Measurements from ENCODE around the gene RAVER2.

Gene RAVER2

GRCh38 chr1:64828829-64829228 lies 84.0 kb downstream of the RAVER2 start:
- no peak overlapping the region for H3K14ac ChIP-seq (ENCODE audit: low read length in 2 of 2)
- no peak overlapping the region for H2BK120ac ChIP-seq (ENCODE audit: low read depth, low read length)
- no peaks in the 10 kb centered on the region for H3K9me3 ChIP-seq (ENCODE audit: control insufficient read depth, low read length)
- no peaks in the 10 kb centered on the region for H3K79me1 ChIP-seq (replicated peaks; ENCODE audit: low read length, poor library complexity, severe bottlenecking)
- no peaks in the 10 kb centered on the region for H3K4me1 ChIP-seq (ENCODE audit: control insufficient read depth, insufficient read depth, low read depth, low read length)
- H3K27ac ChIP-seq (ENCODE audit: low read length, poor library complexity, severe bottlenecking), result no peak overlapping the region
- no peaks in the 10 kb centered on the region for H3K27me3 ChIP-seq (ENCODE audit: control insufficient read depth in 1 of 2, insufficient read depth in 1 of 2, low read length in 2 of 2)
- H2AK5ac ChIP-seq (ENCODE audit: low read length, severe bottlenecking), result no peak overlapping the region
- peaks cover 3 to 48% of the 10 kb centered on the region in 2 experiments for H3K36me3 ChIP-seq (ENCODE audit: control insufficient read depth in 1 of 2, insufficient read depth in 2 of 2, low read depth in 1 of 2, low read length in 2 of 2)
- H4K8ac ChIP-seq (ENCODE audit: low read length), result no peak overlapping the region
- no peak for DNase-seq
- no peak overlapping the region for H3K23ac ChIP-seq (ENCODE audit: low read length in 2 of 2)
- H4K91ac ChIP-seq (ENCODE audit: low read length), result no peak overlapping the region
- no peak overlapping the region for H2BK5ac ChIP-seq (ENCODE audit: low read depth, low read length, poor library complexity, severe bottlenecking)
- no peak overlapping the region for H3K9ac ChIP-seq (ENCODE audit: low read length)
- no peak overlapping the region for H2BK15ac ChIP-seq (ENCODE audit: low read depth, poor library complexity, severe bottlenecking)
- no peak overlapping the region for H3K18ac ChIP-seq (ENCODE audit: low read depth in 1 of 2, low read length in 2 of 2)
- WGBS, result no CpG with 5 or more reads among the region's 1 CpG
- H2AFZ ChIP-seq (ENCODE audit: low read depth, low read length), result no peak overlapping the region
- H3K4ac ChIP-seq (ENCODE audit: low read depth in 1 of 2, low read length in 2 of 2), result no peak overlapping the region
- no peak overlapping the region for H2BK12ac ChIP-seq (ENCODE audit: low read length in 2 of 2)
- H3K4me3 ChIP-seq (ENCODE audit: insufficient read depth in 1 of 2, low read depth in 1 of 2, low read length in 2 of 2), result no peak overlapping the region
- H3K4me2 ChIP-seq (ENCODE audit: low read length, poor library complexity, severe bottlenecking), result no peak overlapping the region

GRCh38 chr1:64829411-64830029 lies 84.6 kb downstream of the RAVER2 start:
- H3K79me1 ChIP-seq (replicated peaks; ENCODE audit: low read length, poor library complexity, severe bottlenecking), result no peaks in the 10 kb centered on the region
- H2AK5ac ChIP-seq (ENCODE audit: low read length, severe bottlenecking), result no peak overlapping the region
- DNase-seq, result no peak
- no peak overlapping the region for H2AFZ ChIP-seq (ENCODE audit: low read depth, low read length)
- H3K23ac ChIP-seq (ENCODE audit: low read length in 2 of 2), result no peak overlapping the region
- no peaks in the 10 kb centered on the region for H3K9me3 ChIP-seq (ENCODE audit: control insufficient read depth, low read length)
- H3K27ac ChIP-seq (ENCODE audit: low read length, poor library complexity, severe bottlenecking), result no peak overlapping the region
- H4K8ac ChIP-seq (ENCODE audit: low read length), result no peak overlapping the region
- no peak overlapping the region for H2BK120ac ChIP-seq (ENCODE audit: low read depth, low read length)
- no peak overlapping the region for H2BK12ac ChIP-seq (ENCODE audit: low read length in 2 of 2)
- no peak overlapping the region for H3K18ac ChIP-seq (ENCODE audit: low read depth in 1 of 2, low read length in 2 of 2)
- H3K4me1 ChIP-seq (ENCODE audit: control insufficient read depth, insufficient read depth, low read depth, low read length), result no peaks in the 10 kb centered on the region
- 91% methylated on average over 7 of the region's 8 CpGs for WGBS
- no peak overlapping the region for H2BK5ac ChIP-seq (ENCODE audit: low read depth, low read length, poor library complexity, severe bottlenecking)
- no peak overlapping the region for H3K9ac ChIP-seq (ENCODE audit: low read length)
- H4K91ac ChIP-seq (ENCODE audit: low read length), result no peak overlapping the region
- no peak overlapping the region for H2BK15ac ChIP-seq (ENCODE audit: low read depth, poor library complexity, severe bottlenecking)
- H3K4me2 ChIP-seq (ENCODE audit: low read length, poor library complexity, severe bottlenecking), result no peak overlapping the region
- no peak overlapping the region for H3K4me3 ChIP-seq (ENCODE audit: insufficient read depth in 1 of 2, low read depth in 1 of 2, low read length in 2 of 2)
- no peak overlapping the region for H3K14ac ChIP-seq (ENCODE audit: low read length in 2 of 2)
- H3K27me3 ChIP-seq (ENCODE audit: control insufficient read depth in 1 of 2, insufficient read depth in 1 of 2, low read length in 2 of 2), result no peaks in the 10 kb centered on the region
- peaks cover 3 to 55% of the 10 kb centered on the region in 2 experiments for H3K36me3 ChIP-seq (ENCODE audit: control insufficient read depth in 1 of 2, insufficient read depth in 2 of 2, low read depth in 1 of 2, low read length in 2 of 2)
- H3K4ac ChIP-seq (ENCODE audit: low read depth in 1 of 2, low read length in 2 of 2), result no peak overlapping the region

GRCh38 chr1:64830030-64830651 lies 85.3 kb downstream of the RAVER2 start:
- Histone ChIP-seq H3K9me3 (ENCODE audit: control insufficient read depth, low read length) (no peaks in the 10 kb centered on the region), H3K18ac (ENCODE audit: low read depth in 1 of 2, low read length in 2 of 2) (no peak overlapping the region), H3K27me3 (ENCODE audit: control insufficient read depth in 1 of 2, insufficient read depth in 1 of 2, low read length in 2 of 2) (no peaks in the 10 kb centered on the region), H3K4me1 (ENCODE audit: control insufficient read depth, insufficient read depth, low read depth, low read length) (peaks cover 1% of the 10 kb centered on the region), H2BK120ac (ENCODE audit: low read depth, low read length) (no peak overlapping the region), H3K9ac (ENCODE audit: low read length) (no peak overlapping the region), H2BK15ac (ENCODE audit: low read depth, poor library complexity, severe bottlenecking) (no peak overlapping the region), H2BK5ac (ENCODE audit: low read depth, low read length, poor library complexity, severe bottlenecking) (no peak overlapping the region), H3K4me2 (ENCODE audit: low read length, poor library complexity, severe bottlenecking) (no peak overlapping the region), H2AK5ac (ENCODE audit: low read length, severe bottlenecking) (no peak overlapping the region), H3K4me3 (ENCODE audit: insufficient read depth in 1 of 2, low read depth in 1 of 2, low read length in 2 of 2) (no peak overlapping the region), H3K79me1 (replicated peaks; ENCODE audit: low read length, poor library complexity, severe bottlenecking) (no peaks in the 10 kb centered on the region), H3K27ac (ENCODE audit: low read length, poor library complexity, severe bottlenecking) (no peak overlapping the region), H3K36me3 (ENCODE audit: control insufficient read depth in 1 of 2, insufficient read depth in 2 of 2, low read depth in 1 of 2, low read length in 2 of 2) (peaks cover 3 to 61% of the 10 kb centered on the region in 2 experiments), H3K23ac (ENCODE audit: low read length in 2 of 2) (no peak overlapping the region), H2AFZ (ENCODE audit: low read depth, low read length) (no peak overlapping the region), H2BK12ac (ENCODE audit: low read length in 2 of 2) (no peak overlapping the region), H3K4ac (ENCODE audit: low read depth in 1 of 2, low read length in 2 of 2) (no peak overlapping the region), H4K8ac (ENCODE audit: low read length) (no peak overlapping the region), H3K14ac (ENCODE audit: low read length in 2 of 2) (no peak overlapping the region), H4K91ac (ENCODE audit: low read length) (no peak overlapping the region)
- WGBS, result 83% methylated on average over 4 of the region's 5 CpGs
- DNase-seq, result no peak

GRCh38 chr1:64834734-64835133 lies 89.9 kb downstream of the RAVER2 start:
- H3K9me3 ChIP-seq (ENCODE audit: control insufficient read depth, low read length), result no peaks in the 10 kb centered on the region
- peaks cover 26 to 97% of the 10 kb centered on the region in 2 experiments for H3K36me3 ChIP-seq (ENCODE audit: control insufficient read depth in 1 of 2, insufficient read depth in 2 of 2, low read depth in 1 of 2, low read length in 2 of 2)
- no peak overlapping the region for H3K18ac ChIP-seq (ENCODE audit: low read depth in 1 of 2, low read length in 2 of 2)
- no peak overlapping the region for H4K91ac ChIP-seq (ENCODE audit: low read length)
- no peak overlapping the region for H2AFZ ChIP-seq (ENCODE audit: low read depth, low read length)
- H2BK12ac ChIP-seq (ENCODE audit: low read length in 2 of 2), result no peak overlapping the region
- no peak overlapping the region for H2BK15ac ChIP-seq (ENCODE audit: low read depth, poor library complexity, severe bottlenecking)
- no peak overlapping the region for H2BK120ac ChIP-seq (ENCODE audit: low read depth, low read length)
- no peak overlapping the region for H4K8ac ChIP-seq (ENCODE audit: low read length)
- peak overlapping the region; percentile 23 for H3K27ac ChIP-seq (ENCODE audit: low read length, poor library complexity, severe bottlenecking)
- no peaks in the 10 kb centered on the region for H3K27me3 ChIP-seq (ENCODE audit: control insufficient read depth in 1 of 2, insufficient read depth in 1 of 2, low read length in 2 of 2)
- no peak overlapping the region for H2AK5ac ChIP-seq (ENCODE audit: low read length, severe bottlenecking)
- H3K14ac ChIP-seq (ENCODE audit: low read length in 2 of 2), result no peak overlapping the region
- peak overlapping the region; percentile 28 for H3K9ac ChIP-seq (ENCODE audit: low read length)
- no peak overlapping the region for H2BK5ac ChIP-seq (ENCODE audit: low read depth, low read length, poor library complexity, severe bottlenecking)
- peak; percentile 32 for DNase-seq
- H3K4me1 ChIP-seq (ENCODE audit: control insufficient read depth, insufficient read depth, low read depth, low read length), result peaks cover 1% of the 10 kb centered on the region
- no peak overlapping the region for H3K4me3 ChIP-seq (ENCODE audit: insufficient read depth in 1 of 2, low read depth in 1 of 2, low read length in 2 of 2)
- H3K4me2 ChIP-seq (ENCODE audit: low read length, poor library complexity, severe bottlenecking), result no peak overlapping the region
- H3K4ac ChIP-seq (ENCODE audit: low read depth in 1 of 2, low read length in 2 of 2), result no peak overlapping the region
- no peak overlapping the region for H3K23ac ChIP-seq (ENCODE audit: low read length in 2 of 2)
- peaks cover 2% of the 10 kb centered on the region for H3K79me1 ChIP-seq (replicated peaks; ENCODE audit: low read length, poor library complexity, severe bottlenecking)

Data from mesenchymal stem cell (in vitro differentiated cells and primary cell).